ENCODE data around the gene USP9X. TPM values are rescaled to one million over a fixed set of nuclear protein-coding genes. Genes with fewer than 3 reads are reported as not detected.
"Not testable (repeated sequence)": the region's sequence is repeated elsewhere in the genome, so short reads cannot be mapped to it uniquely, and the experiment has no call there.

USP9X gene
- total RNA-seq, 4 donors from 2014 or later, result 57.2 to 85.9 (median 65.2) TPM

GRCh38 chrX:41110801-41111625 lies 25.8 kb downstream of the USP9X start:
- WGBS, result 66% methylated on average over 7 of the region's 7 CpGs
- H3K27me3 ChIP-seq, result no peaks in the 10 kb centered on the region
- DNase-seq (ENCODE audit: low spot score in 2 of 2), result no peak
- H3K4me3 ChIP-seq, result no peak overlapping the region
- TF ChIP-seq, protein P1, sequence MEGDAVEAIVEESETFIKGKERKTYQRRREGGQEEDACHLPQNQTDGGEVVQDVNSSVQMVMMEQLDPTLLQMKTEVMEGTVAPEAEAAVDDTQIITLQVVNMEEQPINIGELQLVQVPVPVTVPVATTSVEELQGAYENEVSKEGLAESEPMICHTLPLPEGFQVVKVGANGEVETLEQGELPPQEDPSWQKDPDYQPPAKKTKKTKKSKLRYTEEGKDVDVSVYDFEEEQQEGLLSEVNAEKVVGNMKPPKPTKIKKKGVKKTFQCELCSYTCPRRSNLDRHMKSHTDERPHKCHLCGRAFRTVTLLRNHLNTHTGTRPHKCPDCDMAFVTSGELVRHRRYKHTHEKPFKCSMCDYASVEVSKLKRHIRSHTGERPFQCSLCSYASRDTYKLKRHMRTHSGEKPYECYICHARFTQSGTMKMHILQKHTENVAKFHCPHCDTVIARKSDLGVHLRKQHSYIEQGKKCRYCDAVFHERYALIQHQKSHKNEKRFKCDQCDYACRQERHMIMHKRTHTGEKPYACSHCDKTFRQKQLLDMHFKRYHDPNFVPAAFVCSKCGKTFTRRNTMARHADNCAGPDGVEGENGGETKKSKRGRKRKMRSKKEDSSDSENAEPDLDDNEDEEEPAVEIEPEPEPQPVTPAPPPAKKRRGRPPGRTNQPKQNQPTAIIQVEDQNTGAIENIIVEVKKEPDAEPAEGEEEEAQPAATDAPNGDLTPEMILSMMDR (IDR thresholded peaks at IDR 0.05), result no peak
- TF ChIP-seq POLR2AphosphoS5 (IDR thresholded peaks at IDR 0.05) (no peak), POLR2A (IDR thresholded peaks at IDR 0.05) (no peak), EP300 (IDR thresholded peaks at IDR 0.05) (no peak)
- H3K27ac ChIP-seq, result no peak overlapping the region
- H3K9me3 ChIP-seq, result no peaks in the 10 kb centered on the region
- H3K4me1 ChIP-seq, result peaks cover 23% of the 10 kb centered on the region
- H3K36me3 ChIP-seq, result no peaks in the 10 kb centered on the region

DNA sequence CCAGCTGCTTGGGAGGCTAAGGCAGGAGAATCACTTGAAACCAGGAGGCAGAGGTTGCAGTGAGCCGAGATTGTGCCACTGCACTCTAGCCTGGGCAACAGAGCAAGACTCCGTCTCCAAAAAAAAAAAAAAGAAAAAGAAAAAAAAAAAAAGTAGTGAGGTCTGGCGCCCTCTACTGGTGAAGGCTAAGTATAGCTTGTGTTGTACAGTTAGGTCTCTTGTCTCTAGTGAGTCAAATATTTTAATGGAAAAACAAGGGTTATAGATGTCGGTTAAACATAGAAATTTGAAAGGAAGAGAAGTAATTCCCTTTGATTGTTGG lies 29.8 kb downstream of the USP9X start:
- not testable (repeated sequence) for H3K36me3 ChIP-seq; H3K27ac ChIP-seq; DNase-seq (ENCODE audit: low spot score in 2 of 2); H3K4me3 ChIP-seq; H3K27me3 ChIP-seq; H3K9me3 ChIP-seq
- TF ChIP-seq, protein P1 (IDR thresholded peaks at IDR 0.05), result peak; percentile 47 to 85
- peaks cover 31% of the 10 kb centered on the region for H3K4me1 ChIP-seq
- 4% methylated on average over 4 of the region's 4 CpGs for WGBS

DNA sequence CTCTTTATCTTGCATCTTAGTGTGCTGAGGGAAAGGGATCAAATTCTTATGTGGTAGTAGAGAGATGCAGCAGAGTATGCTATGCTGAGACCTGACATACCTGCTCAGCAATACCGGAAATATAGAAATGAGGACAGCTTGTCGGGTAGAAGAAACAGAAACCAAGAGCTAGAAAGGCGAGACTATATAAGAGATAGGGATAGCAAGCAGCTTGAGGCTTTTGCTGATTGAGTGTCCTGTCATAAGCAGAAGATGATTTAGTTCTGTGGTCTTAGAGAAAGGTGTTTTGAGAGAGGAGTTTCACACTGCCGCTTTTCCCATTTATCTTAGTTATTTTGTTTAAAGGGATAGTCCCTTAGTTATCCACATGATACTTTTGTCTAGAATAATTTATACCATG lies 31.7 kb downstream of the USP9X start:
- TF ChIP-seq POLR2A (IDR thresholded peaks at IDR 0.05), result no peak
- TF ChIP-seq POLR2AphosphoS5 (IDR thresholded peaks at IDR 0.05), result no peak
- no peak for TF ChIP-seq EP300 (IDR thresholded peaks at IDR 0.05)
- TF ChIP-seq, protein P1 (IDR thresholded peaks at IDR 0.05), result no peak
- H3K36me3 ChIP-seq, result no peaks in the 10 kb centered on the region
- no peaks in the 10 kb centered on the region for H3K27me3 ChIP-seq
- no peak overlapping the region for H3K4me3 ChIP-seq
- no peak for DNase-seq (ENCODE audit: low spot score in 2 of 2)
- H3K4me1 ChIP-seq, result peaks cover 22% of the 10 kb centered on the region
- no peaks in the 10 kb centered on the region for H3K9me3 ChIP-seq
- 52% methylated on average over 4 of the region's 4 CpGs for WGBS
- H3K27ac ChIP-seq, result no peak overlapping the region

DNA sequence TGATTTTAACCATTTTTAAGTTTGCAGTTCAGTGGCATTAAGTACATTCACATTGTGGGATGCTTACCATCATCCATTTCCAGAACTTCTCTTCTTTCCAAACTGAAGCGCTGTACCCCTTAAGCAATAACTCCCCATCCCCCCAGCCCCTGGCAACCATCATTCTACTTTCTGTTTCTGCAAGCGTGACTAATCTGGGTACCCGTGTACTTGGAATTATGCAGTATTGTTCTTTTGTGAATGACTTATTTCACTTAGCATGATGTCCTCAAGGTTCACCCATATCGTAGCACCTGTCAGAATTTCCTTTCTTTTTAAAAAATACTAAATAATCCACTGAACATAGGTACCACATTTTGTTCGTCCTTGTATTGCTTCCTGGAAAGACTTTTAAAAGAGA lies 32.9 kb downstream of the USP9X start:
- Histone ChIP-seq H3K9me3 (no peaks in the 10 kb centered on the region), H3K27me3 (no peaks in the 10 kb centered on the region), H3K27ac (no peak overlapping the region), H3K36me3 (no peaks in the 10 kb centered on the region), H3K4me3 (no peak overlapping the region), H3K4me1 (peaks cover 25% of the 10 kb centered on the region)
- no peak for DNase-seq (ENCODE audit: low spot score in 2 of 2)
- WGBS, result 84% methylated on average over 5 of the region's 5 CpGs
- no peak for TF ChIP-seq EP300 (IDR thresholded peaks at IDR 0.05)
- no peak for TF ChIP-seq POLR2A (IDR thresholded peaks at IDR 0.05)
- TF ChIP-seq POLR2AphosphoS5 (IDR thresholded peaks at IDR 0.05), result no peak
- TF ChIP-seq, protein P1 (IDR thresholded peaks at IDR 0.05), result no peak

- peaks cover 23% of the 10 kb centered on the region for H3K4me1 ChIP-seq
- 91% methylated on average over 6 of the region's 6 CpGs for WGBS
Observed at GRCh38 chrX:41119803-41120202, 34.6 kb downstream of the USP9X start.

More at GRCh38 chrX:41119803-41120202, 34.6 kb downstream of the USP9X start:
- no peaks in the 10 kb centered on the region for H3K27me3 ChIP-seq
- no peak overlapping the region for H3K27ac ChIP-seq
- H3K9me3 ChIP-seq, result no peaks in the 10 kb centered on the region
- no peak for TF ChIP-seq EP300 (IDR thresholded peaks at IDR 0.05)
- no peak for TF ChIP-seq POLR2AphosphoS5 (IDR thresholded peaks at IDR 0.05)
- TF ChIP-seq, protein P1 (IDR thresholded peaks at IDR 0.05), result no peak
- TF ChIP-seq POLR2A (IDR thresholded peaks at IDR 0.05), result no peak
- H3K4me3 ChIP-seq, result no peak overlapping the region
- no peaks in the 10 kb centered on the region for H3K36me3 ChIP-seq
- DNase-seq (ENCODE audit: low spot score in 2 of 2), result no peak

All from suprapubic skin (tissue), 4 donors.